ENCODE results near the gene GPSM1. TPM values are rescaled to one million over a fixed set of nuclear protein-coding genes. Genes with fewer than 3 reads are reported as not detected.

GPSM1 gene
- total RNA-seq, 1 experiment from 2014 or later = 26.4 TPM

DNA sequence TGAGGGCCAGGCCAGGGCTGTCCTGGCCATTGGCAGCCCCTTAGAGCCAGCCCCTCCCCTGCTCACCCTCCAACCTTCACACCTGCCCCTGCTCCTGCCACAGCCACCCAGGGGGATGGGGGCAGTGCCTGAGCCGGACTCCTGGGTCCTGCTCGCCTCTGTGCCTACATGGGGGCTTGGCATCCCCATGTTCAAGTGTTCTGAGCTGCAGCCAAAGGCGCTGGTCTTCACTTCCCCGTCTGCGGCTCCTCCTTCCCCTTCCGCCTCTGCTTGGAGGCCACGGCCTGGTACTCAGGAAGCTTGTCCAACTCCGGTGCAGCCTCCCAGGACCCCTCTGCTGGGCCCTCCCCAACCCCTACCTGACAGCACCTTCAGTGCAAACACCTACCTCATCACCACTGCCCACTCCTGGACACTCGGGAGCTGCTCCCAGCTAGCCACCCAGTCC, 38.5 kb downstream of the GPSM1 start:
- BruUV-seq (replicated peaks) = no TSS peak
- Histone ChIP-seq H3K79me2 (ENCODE audit: insufficient read depth, low read length) (no peaks in the 10 kb centered on the region), H3K9ac (ENCODE audit: low read length) (no peak overlapping the region), H3K4me2 (ENCODE audit: low read length) (no peak overlapping the region), H4K20me1 (ENCODE audit: insufficient read depth) (no peaks in the 10 kb centered on the region), H3K9me2 (ENCODE audit: insufficient read depth) (no peaks in the 10 kb centered on the region), H3K4me1 (ENCODE audit: control insufficient read depth in 1 of 2, insufficient read depth in 2 of 2, low read length in 2 of 2) (peaks cover 10 to 16% of the 10 kb centered on the region in 2 experiments), H2AFZ (ENCODE audit: low read depth, low read length, poor library complexity, severe bottlenecking) (no peak overlapping the region), H3K36me3 (ENCODE audit: control insufficient read depth in 1 of 2, insufficient read depth in 2 of 2, low read length in 2 of 2) (no peaks in the 10 kb centered on the region), H3K4me3 (replicated peaks in 1 of 2; ENCODE audit: low read depth in 1 of 2, low read length in 2 of 2) (no peak overlapping the region), H3K9me3 (ENCODE audit: control insufficient read depth in 1 of 2, insufficient read depth in 1 of 2, low read depth in 1 of 2, low read length in 2 of 2) (no peaks in the 10 kb centered on the region), H3K27ac (ENCODE audit: low read depth, low read length) (no peak overlapping the region), H3K27me3 (ENCODE audit: insufficient read depth, low read length) (no peaks in the 10 kb centered on the region)
- intact Hi-C loops (cut with micrococcal nuclease) = no loop called here
- POLR2A ChIA-PET = no interaction called here
- DNase-seq (ENCODE audit: low read depth, low spot score) (no peak), ATAC-seq (no peak)
- TF ChIP-seq, protein P1, sequence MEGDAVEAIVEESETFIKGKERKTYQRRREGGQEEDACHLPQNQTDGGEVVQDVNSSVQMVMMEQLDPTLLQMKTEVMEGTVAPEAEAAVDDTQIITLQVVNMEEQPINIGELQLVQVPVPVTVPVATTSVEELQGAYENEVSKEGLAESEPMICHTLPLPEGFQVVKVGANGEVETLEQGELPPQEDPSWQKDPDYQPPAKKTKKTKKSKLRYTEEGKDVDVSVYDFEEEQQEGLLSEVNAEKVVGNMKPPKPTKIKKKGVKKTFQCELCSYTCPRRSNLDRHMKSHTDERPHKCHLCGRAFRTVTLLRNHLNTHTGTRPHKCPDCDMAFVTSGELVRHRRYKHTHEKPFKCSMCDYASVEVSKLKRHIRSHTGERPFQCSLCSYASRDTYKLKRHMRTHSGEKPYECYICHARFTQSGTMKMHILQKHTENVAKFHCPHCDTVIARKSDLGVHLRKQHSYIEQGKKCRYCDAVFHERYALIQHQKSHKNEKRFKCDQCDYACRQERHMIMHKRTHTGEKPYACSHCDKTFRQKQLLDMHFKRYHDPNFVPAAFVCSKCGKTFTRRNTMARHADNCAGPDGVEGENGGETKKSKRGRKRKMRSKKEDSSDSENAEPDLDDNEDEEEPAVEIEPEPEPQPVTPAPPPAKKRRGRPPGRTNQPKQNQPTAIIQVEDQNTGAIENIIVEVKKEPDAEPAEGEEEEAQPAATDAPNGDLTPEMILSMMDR (IDR thresholded peaks at IDR 0.05 in 2 of 3, conservative IDR thresholded peaks at IDR 0.05 in 1 of 3; ENCODE audit: borderline replicate concordance in 1 of 3, insufficient read depth in 1 of 3, low read depth in 2 of 3, low read length in 2 of 3) = no peak
- no peak for TF ChIP-seq TCF7L2 (IDR thresholded peaks at IDR 0.05; ENCODE audit: borderline replicate concordance, extremely low read depth, insufficient read depth, insufficient read length)
- no peak for TF ChIP-seq SRF (IDR thresholded peaks at IDR 0.05; ENCODE audit: low read depth)
- CTCF ChIA-PET = no interaction called here
- RAD21 ChIA-PET (ENCODE audit: low non-redundant PET in 1 of 2, low total read pairs in 2 of 2, uncharacterized antibody in 2 of 2, unreplicated experiment in 2 of 2) = no interaction called here

DNA sequence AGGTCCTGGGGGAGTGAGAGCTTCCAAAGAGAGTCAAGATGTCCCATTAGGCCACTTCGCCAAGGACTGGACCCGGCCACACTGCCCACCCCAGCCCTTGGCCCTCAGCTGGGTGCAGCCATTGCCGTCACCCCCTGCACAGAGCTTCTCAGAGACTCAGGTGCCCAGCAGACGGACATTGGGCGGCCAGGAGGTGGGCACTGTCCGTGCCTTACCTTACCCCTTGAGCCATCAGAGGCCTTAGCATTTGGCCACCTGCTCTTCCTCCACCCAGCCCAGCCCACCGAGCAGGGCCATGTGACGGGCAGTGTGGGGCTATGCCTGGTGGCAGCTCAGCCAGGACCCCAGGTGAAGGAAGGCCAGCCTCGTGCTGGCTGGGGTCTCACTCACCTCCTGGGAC, 39.5 kb downstream of the GPSM1 start:
- no peak for ATAC-seq
- no peaks in the 10 kb centered on the region for H3K79me2 ChIP-seq (ENCODE audit: insufficient read depth, low read length)
- no peaks in the 10 kb centered on the region for H3K27me3 ChIP-seq (ENCODE audit: insufficient read depth, low read length)
- CTCF ChIA-PET = interaction anchor here (0.8 kb wide), 1 partner anchor 32 kb away, joined by 3 read pairs; no protein-coding TSS in a partner anchor
- DNase-seq (ENCODE audit: low read depth, low spot score) = no peak
- peaks cover 10 to 16% of the 10 kb centered on the region in 2 experiments for H3K4me1 ChIP-seq (ENCODE audit: control insufficient read depth in 1 of 2, insufficient read depth in 2 of 2, low read length in 2 of 2)
- H3K9me2 ChIP-seq (ENCODE audit: insufficient read depth) = no peaks in the 10 kb centered on the region
- intact Hi-C loops (cut with micrococcal nuclease) = no loop called here
- RAD21 ChIA-PET (ENCODE audit: low non-redundant PET in 1 of 2, low total read pairs in 2 of 2, uncharacterized antibody in 2 of 2, unreplicated experiment in 2 of 2) = no interaction called here
- H4K20me1 ChIP-seq (ENCODE audit: insufficient read depth) = no peaks in the 10 kb centered on the region
- POLR2A ChIA-PET = no interaction called here
- no peak overlapping the region for H3K27ac ChIP-seq (ENCODE audit: low read depth, low read length)
- no peak overlapping the region for H3K4me3 ChIP-seq (replicated peaks in 1 of 2; ENCODE audit: low read depth in 1 of 2, low read length in 2 of 2)
- BruUV-seq (replicated peaks) = no TSS peak
- H3K9me3 ChIP-seq (ENCODE audit: control insufficient read depth in 1 of 2, insufficient read depth in 1 of 2, low read depth in 1 of 2, low read length in 2 of 2) = no peaks in the 10 kb centered on the region
- no peak overlapping the region for H3K9ac ChIP-seq (ENCODE audit: low read length)
- H3K36me3 ChIP-seq (ENCODE audit: control insufficient read depth in 1 of 2, insufficient read depth in 2 of 2, low read length in 2 of 2) = no peaks in the 10 kb centered on the region
- H3K4me2 ChIP-seq (ENCODE audit: low read length) = no peak overlapping the region
- H2AFZ ChIP-seq (ENCODE audit: low read depth, low read length, poor library complexity, severe bottlenecking) = no peak overlapping the region
- TF ChIP-seq YY1 (IDR thresholded peaks at IDR 0.05; ENCODE audit: extremely low read depth, insufficient replicate concordance, low read depth, low read length) = no peak
- TF ChIP-seq EGR1 (IDR thresholded peaks at IDR 0.05; ENCODE audit: low read depth) = no peak
- TF ChIP-seq ZFX (IDR thresholded peaks at IDR 0.05) = no peak
- TF ChIP-seq TCF7L2 (IDR thresholded peaks at IDR 0.05; ENCODE audit: borderline replicate concordance, extremely low read depth, insufficient read depth, insufficient read length) = no peak
- TF ChIP-seq, protein P1 (IDR thresholded peaks at IDR 0.05 in 2 of 3, conservative IDR thresholded peaks at IDR 0.05 in 1 of 3; ENCODE audit: borderline replicate concordance in 1 of 3, insufficient read depth in 1 of 3, low read depth in 2 of 3, low read length in 2 of 3) = no peak
- TF ChIP-seq, protein P2, sequence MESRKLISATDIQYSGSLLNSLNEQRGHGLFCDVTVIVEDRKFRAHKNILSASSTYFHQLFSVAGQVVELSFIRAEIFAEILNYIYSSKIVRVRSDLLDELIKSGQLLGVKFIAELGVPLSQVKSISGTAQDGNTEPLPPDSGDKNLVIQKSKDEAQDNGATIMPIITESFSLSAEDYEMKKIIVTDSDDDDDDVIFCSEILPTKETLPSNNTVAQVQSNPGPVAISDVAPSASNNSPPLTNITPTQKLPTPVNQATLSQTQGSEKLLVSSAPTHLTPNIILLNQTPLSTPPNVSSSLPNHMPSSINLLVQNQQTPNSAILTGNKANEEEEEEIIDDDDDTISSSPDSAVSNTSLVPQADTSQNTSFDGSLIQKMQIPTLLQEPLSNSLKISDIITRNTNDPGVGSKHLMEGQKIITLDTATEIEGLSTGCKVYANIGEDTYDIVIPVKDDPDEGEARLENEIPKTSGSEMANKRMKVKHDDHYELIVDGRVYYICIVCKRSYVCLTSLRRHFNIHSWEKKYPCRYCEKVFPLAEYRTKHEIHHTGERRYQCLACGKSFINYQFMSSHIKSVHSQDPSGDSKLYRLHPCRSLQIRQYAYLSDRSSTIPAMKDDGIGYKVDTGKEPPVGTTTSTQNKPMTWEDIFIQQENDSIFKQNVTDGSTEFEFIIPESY (IDR thresholded peaks at IDR 0.05; ENCODE audit: extremely low read depth, insufficient replicate concordance, low read length) = no peak
- no peak for TF ChIP-seq ZNF274 (IDR thresholded peaks at IDR 0.05; ENCODE audit: low read depth, low read length)
- TF ChIP-seq POLR2AphosphoS5 (IDR thresholded peaks at IDR 0.05; ENCODE audit: low read depth, low read length) = no peak
- TF ChIP-seq CBX3 (IDR thresholded peaks at IDR 0.05; ENCODE audit: low read depth) = no peak
- TF ChIP-seq POLR2A (IDR thresholded peaks at IDR 0.05; ENCODE audit: borderline replicate concordance, extremely low read depth, insufficient read depth, insufficient read length) = no peak
- no peak for TF ChIP-seq SP1 (IDR thresholded peaks at IDR 0.05; ENCODE audit: low read depth)
- TF ChIP-seq, protein P3, sequence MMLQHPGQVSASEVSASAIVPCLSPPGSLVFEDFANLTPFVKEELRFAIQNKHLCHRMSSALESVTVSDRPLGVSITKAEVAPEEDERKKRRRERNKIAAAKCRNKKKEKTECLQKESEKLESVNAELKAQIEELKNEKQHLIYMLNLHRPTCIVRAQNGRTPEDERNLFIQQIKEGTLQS (IDR thresholded peaks at IDR 0.05) = no peak

Measured in HCT116 (cell line).